ENCODE measurements around the gene CAMSAP2. TPM values are rescaled to one million over a fixed set of nuclear protein-coding genes. Genes with fewer than 3 reads are reported as not detected.

The CAMSAP2 gene
- polyA plus RNA-seq, 10 donors, result 18.3 to 25.6 (median 21.7) TPM

DNA sequence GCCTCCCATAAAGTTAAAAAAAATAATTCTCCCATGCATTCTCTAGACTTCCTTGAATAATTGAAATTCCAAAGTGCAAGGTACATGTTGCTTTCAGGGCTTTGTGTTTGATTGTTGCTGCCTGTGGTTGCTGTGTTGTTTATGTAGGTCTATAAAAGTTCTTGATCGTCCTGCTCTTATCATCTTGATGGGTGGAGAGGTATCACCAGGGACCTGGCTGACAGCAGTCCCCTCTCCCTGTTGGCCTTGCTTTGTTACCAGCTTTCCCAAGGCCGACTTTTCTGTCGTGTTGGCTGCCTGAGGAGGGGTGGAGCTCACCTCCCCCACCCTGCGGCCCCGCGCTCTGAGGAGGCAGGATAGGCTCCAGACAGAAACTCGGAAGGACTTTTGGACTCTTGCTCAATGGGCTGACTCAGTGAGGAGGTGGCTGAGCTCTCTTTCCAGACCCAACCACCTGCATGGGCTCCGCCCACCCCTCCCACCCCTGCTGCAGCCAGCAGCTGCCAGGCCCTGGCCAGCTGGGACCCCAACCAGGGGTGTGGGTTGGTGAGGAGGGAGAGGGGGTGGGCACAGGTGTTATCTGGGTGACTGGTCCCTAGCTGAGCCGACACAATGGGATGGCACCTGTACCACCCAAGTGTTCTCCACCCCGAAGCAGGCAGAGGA, 158.0 kb downstream of the CAMSAP2 start:
- no peak for DNase-seq

GRCh38 chr1:200897259-200897658, 158.6 kb downstream of the CAMSAP2 start:
- no peak for DNase-seq

DNA sequence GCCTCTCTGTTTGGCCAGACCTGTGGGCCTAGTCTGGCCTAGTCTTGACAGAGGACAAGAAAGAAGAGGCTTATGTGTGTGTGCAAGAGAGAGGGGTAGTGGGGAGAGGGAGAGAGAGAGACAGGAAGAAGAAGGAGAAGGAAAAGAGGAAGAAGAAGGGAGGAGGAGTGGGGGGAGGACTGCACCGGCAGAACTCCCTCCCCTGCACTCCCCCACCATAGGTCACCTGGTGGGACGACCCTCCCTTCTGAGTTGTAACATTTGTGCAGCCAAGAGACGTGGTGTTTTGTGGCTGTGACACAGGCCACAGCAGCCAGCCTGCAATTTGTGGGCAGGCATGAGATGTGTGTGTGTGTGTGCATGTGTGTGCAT, 160.3 kb downstream of the CAMSAP2 start:
- DNase-seq, result no peak

- DNase-seq, result no peak
Observed at GRCh38 chr1:200899451-200899915, 160.8 kb downstream of the CAMSAP2 start.

DNA sequence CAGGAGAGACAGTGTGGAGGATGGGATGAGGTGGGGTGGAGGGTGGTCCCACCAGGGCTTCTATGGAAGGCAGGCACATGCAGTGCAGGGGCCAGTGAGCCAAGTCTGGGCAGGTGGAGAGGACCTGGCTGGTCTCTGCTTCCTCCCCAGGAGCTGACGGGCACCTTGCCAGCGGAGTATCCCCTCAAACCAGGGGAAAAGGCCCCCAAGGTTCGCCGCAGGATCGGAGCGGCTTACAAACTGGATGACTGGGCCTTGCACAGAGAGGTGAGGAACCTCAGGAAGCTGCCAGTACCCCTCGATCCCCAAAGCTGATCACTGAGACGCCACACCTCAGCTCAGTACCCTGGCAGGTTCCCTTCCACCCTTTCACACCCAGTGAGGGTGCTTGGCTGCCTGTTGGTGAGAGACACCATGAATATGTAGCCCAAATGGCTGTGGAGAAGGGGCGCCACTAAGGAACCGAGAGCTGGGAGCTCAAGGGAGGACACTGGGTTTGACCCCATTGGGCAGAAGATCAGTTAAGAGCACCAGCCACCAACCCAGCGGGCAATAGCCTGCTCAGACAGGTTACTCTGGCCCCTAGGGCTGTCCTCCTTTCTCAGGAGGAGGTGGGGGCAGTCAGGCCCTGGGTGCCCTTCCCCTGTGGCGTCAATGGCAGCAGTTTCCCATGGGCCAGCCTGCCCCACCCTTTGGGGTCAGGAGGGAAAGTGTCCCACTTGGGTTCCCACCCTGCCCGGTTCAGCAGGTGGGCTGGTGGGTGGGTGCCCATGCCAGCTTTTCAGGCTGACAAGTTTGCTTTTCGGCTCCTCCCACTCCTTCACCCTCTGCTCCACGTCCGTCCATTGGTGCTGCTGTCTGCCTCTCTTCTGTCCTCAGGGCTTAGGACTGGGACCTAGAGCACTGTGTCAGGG, 161.5 kb downstream of the CAMSAP2 start:
- DNase-seq, result no peak

- DNase-seq, result no peak
Observed at GRCh38 chr1:200900877-200901276, 162.2 kb downstream of the CAMSAP2 start.

GRCh38 chr1:200901350-200901749, 162.7 kb downstream of the CAMSAP2 start:
- no peak for DNase-seq

DNA sequence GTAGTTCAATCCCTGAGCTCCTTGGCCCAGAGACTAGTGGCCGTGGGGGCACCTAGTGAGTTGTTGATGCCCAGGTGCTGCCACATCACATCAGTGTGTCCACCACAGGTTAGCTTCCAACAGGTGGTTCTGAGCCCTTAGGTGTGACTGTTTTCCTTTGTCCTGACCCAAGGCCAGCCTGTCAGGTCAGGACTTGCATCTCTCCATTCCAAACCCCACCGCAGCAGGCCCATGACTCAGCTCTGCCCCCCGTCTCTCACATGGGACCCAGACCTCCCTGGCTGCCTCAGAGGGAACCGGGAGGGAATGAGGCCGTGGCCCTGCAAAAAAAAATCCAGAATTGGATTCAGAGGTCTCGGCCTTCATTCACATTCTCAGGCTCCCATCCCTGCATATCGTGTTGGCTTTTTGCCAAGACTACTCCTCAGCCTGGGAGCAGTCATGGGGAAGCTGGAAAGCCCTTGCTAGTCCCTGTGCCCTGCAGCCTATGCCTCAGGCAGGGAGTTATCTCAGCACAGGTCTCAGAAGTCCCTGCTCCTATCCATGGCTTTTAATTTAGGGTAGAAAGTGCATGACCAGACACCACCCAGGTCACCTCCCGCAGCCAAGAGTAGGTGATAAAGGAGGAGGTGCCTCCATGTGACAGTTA, 163.2 kb downstream of the CAMSAP2 start:
- DNase-seq, result no peak

- DNase-seq, result no peak
Observed at GRCh38 chr1:200903793-200904192, 165.1 kb downstream of the CAMSAP2 start.

- no peak for DNase-seq
Observed at GRCh38 chr1:200904772-200905171, 166.1 kb downstream of the CAMSAP2 start.

DNA sequence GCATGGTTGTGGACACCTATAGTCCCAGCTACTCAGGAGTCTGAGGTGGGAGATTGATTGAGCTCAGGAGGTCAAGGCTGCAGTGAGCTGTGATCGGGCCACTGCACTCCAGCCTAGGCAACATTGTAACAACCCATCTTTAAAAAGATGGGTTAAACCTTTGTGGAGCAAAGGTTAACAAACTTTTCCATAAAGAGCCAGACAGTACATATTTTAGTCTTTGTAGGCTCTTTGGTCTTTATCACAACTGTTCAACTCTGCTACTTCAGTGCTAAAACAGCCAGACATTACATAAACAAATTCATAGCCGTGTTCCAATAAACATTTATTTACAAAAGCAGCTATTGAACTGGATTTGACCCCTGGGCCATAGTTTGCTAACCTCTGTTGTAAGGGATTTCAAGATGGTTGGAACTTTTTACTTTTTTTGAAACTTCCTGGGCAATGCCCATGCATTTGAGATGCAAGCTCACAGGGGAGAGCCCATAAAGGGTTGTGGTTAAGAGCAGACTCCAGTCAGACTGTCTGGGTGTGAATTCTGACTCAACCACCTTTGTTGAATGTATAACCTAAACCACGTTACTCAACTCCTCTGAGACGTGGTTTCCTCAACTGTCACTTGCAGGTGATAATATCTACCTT, 166.8 kb downstream of the CAMSAP2 start:
- no peak for DNase-seq

- no peak for DNase-seq
Observed at GRCh38 chr1:200906491-200906890, 167.8 kb downstream of the CAMSAP2 start.

DNA sequence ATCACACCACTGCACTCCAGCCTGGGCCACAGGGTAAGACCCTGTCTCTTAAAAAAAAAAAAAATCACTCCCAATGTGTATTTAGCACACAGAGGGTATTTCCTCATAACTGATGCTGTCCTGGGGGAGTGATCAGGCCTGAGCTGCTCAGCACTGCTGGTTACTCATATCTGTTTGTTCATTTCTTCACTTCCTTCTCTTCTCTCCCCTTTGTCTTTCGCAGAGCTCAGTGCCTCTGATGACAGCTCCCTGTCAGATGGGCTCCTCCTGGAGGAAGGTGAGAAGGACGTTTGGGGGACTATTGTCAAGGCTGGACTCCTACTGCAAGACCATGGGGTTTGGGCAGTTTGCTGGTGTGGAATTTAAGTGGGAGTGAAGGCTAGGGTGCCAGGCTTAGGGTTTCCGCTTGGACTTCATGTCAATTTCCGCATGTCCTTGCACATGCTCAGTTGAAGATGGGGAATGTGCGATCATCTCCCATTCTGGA, 169.0 kb downstream of the CAMSAP2 start:
- DNase-seq, result no peak

- DNase-seq, result no peak
Observed at GRCh38 chr1:200908191-200908868, 169.6 kb downstream of the CAMSAP2 start.

DNA sequence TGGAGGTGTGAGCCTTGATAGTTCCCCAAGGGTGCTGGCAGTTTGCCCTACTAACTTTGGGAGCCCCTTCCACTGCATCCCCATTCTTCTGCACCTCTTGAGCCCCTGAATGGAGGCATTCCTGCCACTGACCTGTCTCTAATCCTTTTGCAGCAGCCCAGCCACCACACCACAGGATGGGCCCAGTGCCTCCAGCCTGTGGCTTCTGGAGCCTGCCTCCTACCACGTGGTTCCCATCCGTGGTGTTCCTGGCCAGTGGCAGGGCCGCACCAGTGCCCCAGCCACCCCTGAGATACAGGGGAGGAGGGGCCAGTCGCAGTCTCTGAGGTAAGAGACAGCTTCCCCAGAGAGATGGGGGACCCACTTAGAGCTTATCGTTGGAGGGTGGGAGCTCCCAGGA, 170.4 kb downstream of the CAMSAP2 start:
- DNase-seq, result no peak

- no peak for DNase-seq
Observed at GRCh38 chr1:200909757-200910239, 171.1 kb downstream of the CAMSAP2 start.

Other genes starting within 250 kb of the CAMSAP2 start
- gene KIF14, start 118.1 kb upstream of the CAMSAP2 start, polyA plus RNA-seq (ENCODE audit: insufficient read length in 10 of 10), result 1 to 10 TPM; 2.3 to 5.3 (median 3.3) TPM
- gene DDX59, start 69.0 kb upstream of the CAMSAP2 start, polyA plus RNA-seq (ENCODE audit: insufficient read length in 10 of 10), result 10 to 100 TPM; 14.4 to 25.7 (median 19.6) TPM
- gene GPR25, start 134.1 kb downstream of the CAMSAP2 start, polyA plus RNA-seq (ENCODE audit: insufficient read length in 10 of 10), result under 1 TPM in 2 of 10 donors, not detected in 8; 0.12 to 0.29 TPM
- gene INAVA, start 156.0 kb downstream of the CAMSAP2 start, polyA plus RNA-seq (ENCODE audit: insufficient read length in 10 of 10), result 1 to 10 TPM; 1.5 to 7.7 (median 2.2) TPM

All from muscle of back (tissue), 11 donors.